Thyroid gland (tissue), 4 donors: ENCODE measurements around the gene DAPP1.

Experiments
- CTCF ChIP-seq, 6 experiments: fragments of 200-600 bp in 3 of 6; fragments of 450-650 bp in 3 of 6; sonication (generic) in 3 of 6; IDR thresholded peaks; one replicate each; pipeline ENCODE4 v1.5.1; 2016 to 2019; ENCODE audit warnings: antibody characterized with exemption in 6 of 6, mild to moderate bottlenecking in 2 of 6, inconsistent platforms in 1 of 6, moderate library complexity in 1 of 6
- POLR2A ChIP-seq, 2 donors: fragments of 450-650 bp; IDR thresholded peaks; one replicate each; pipeline ENCODE4 v1.6.1; 2017; ENCODE audit warnings: antibody characterized with exemption in 2 of 2, mild to moderate bottlenecking in 2 of 2, moderate library complexity in 1 of 2

- no peak for TF ChIP-seq CTCF (IDR thresholded peaks at IDR 0.05)
- TF ChIP-seq POLR2A (IDR thresholded peaks at IDR 0.05), result no peak
Measured at GRCh38 chr4:99863804-99864203, 47.2 kb downstream of the DAPP1 start.
